Activated CD4-positive, alpha-beta T cell treated with anti-CD3 and anti-CD28 coated beads, Interleukin-2, amount 50 U/mL, for 16 hours (primary cell): Measurements from ENCODE around the gene RBM28.
A peak's percentile ranks its signal among the peaks of the same experiment; 100 is the strongest.
"Not testable (repeated sequence)": the region's sequence is repeated elsewhere in the genome, so short reads cannot be mapped to it uniquely, and the experiment has no call there.

Experiments
- DNase-seq: peaks from one replicate; pipeline ENCODE4 v3.0.0-alpha.2; 2020

The RBM28 gene

GRCh38 chr7:128341733-128342132 is 2.0 kb downstream of the RBM28 start:
- DNase-seq, result no peak

GRCh38 chr7:128335730-128336129 is 8.0 kb downstream of the RBM28 start:
- no peak for DNase-seq

GRCh38 chr7:128324368-128324680 is 19.4 kb downstream of the RBM28 start:
- no peak for DNase-seq

- DNase-seq, result no peak
These were observed 20.0 kb downstream of the RBM28 start for GRCh38 chr7:128323459-128324367.

- no peak for DNase-seq
These were observed 20.7 kb downstream of the RBM28 start for GRCh38 chr7:128323040-128323439.

- DNase-seq, result peak; percentile 35
These were observed 21.6 kb downstream of the RBM28 start for GRCh38 chr7:128322040-128322643.

- DNase-seq, result no peak
These were observed 22.7 kb downstream of the RBM28 start for GRCh38 chr7:128321044-128321422.

- no peak for DNase-seq
These were observed 25.0 kb downstream of the RBM28 start for GRCh38 chr7:128318691-128319090.

- DNase-seq, result no peak
These were observed 32.7 kb downstream of the RBM28 start for GRCh38 chr7:128311013-128311412.

- DNase-seq, result no peak
These were observed 33.2 kb downstream of the RBM28 start for GRCh38 chr7:128310499-128310898.

GRCh38 chr7:128309976-128310375 is 33.7 kb downstream of the RBM28 start:
- no peak for DNase-seq

GRCh38 chr7:128309124-128309523 is 34.6 kb downstream of the RBM28 start:
- no peak for DNase-seq

GRCh38 chr7:128307061-128307460 is 36.6 kb downstream of the RBM28 start:
- DNase-seq, result no peak

GRCh38 chr7:128304212-128304611 is 39.5 kb downstream of the RBM28 start:
- no peak for DNase-seq

GRCh38 chr7:128303643-128304042 is 40.1 kb downstream of the RBM28 start:
- no peak for DNase-seq

GRCh38 chr7:128303133-128303532 is 40.6 kb downstream of the RBM28 start:
- no peak for DNase-seq

GRCh38 chr7:128302139-128302538 is 41.6 kb downstream of the RBM28 start:
- no peak for DNase-seq

GRCh38 chr7:128299109-128299607 is 44.5 kb downstream of the RBM28 start:
- DNase-seq, result no peak

GRCh38 chr7:128298004-128298403 is 45.7 kb downstream of the RBM28 start:
- not testable (repeated sequence) for DNase-seq

- DNase-seq, result no peak
These were observed 56.2 kb downstream of the RBM28 start for GRCh38 chr7:128287556-128287955.

GRCh38 chr7:128284102-128284501 is 59.6 kb downstream of the RBM28 start:
- DNase-seq, result no peak

GRCh38 chr7:128281605-128282380 is 61.9 kb downstream of the RBM28 start:
- DNase-seq, result no peak

- not testable (repeated sequence) for DNase-seq
These were observed 63.3 kb downstream of the RBM28 start for GRCh38 chr7:128280451-128280850.
